IPS-20b (cell line): ENCODE measurements around the gene BPHL.

Source experiments
- H3K27ac ChIP-seq: one replicate; pipeline ENCODE4 v1.5.1; 2013; ENCODE audit warnings: low read length
- H3K27me3 ChIP-seq: 2 replicates; pipeline ENCODE4 v1.6.1; 2013; ENCODE audit warnings: mild to moderate bottlenecking, low read length, inconsistent platforms; ENCODE audit not compliant: insufficient read depth
- H3K36me3 ChIP-seq: 2 replicates; pipeline ENCODE4 v1.6.1; 2013; ENCODE audit warnings: low read depth, mild to moderate bottlenecking, inconsistent platforms, low read length, moderate library complexity; ENCODE audit not compliant: insufficient read depth
- H3K4me1 ChIP-seq: 2 replicates; pipeline ENCODE4 v1.6.1; 2013; ENCODE audit warnings: mild to moderate bottlenecking, control low read depth, inconsistent platforms, low read length, moderate library complexity; ENCODE audit not compliant: insufficient read depth
- H3K4me3 ChIP-seq: 2 replicates; pipeline ENCODE4 v1.5.1; 2013; ENCODE audit warnings: mild to moderate bottlenecking, low read length, inconsistent platforms
- H3K9ac ChIP-seq: 2 replicates; pipeline ENCODE4 v1.6.1; 2013; ENCODE audit warnings: low read depth, mild to moderate bottlenecking, inconsistent platforms, low read length, moderate library complexity
- H3K9me3 ChIP-seq: 2 replicates; pipeline ENCODE4 v1.6.1; 2013; ENCODE audit warnings: mild to moderate bottlenecking, low read depth, low read length, inconsistent platforms; ENCODE audit not compliant: insufficient read depth

Gene BPHL

GRCh38 chr6:3201388-3201787, 82.9 kb downstream of the BPHL start:
- Histone ChIP-seq H3K9ac (no peak overlapping the region), H3K27me3 (no peaks in the 10 kb centered on the region), H3K27ac (no peak overlapping the region), H3K4me1 (no peaks in the 10 kb centered on the region), H3K9me3 (no peaks in the 10 kb centered on the region), H3K4me3 (no peak overlapping the region), H3K36me3 (no peaks in the 10 kb centered on the region)
